ENCODE data around the gene CCL7. TPM values are rescaled to one million over a fixed set of nuclear protein-coding genes. Genes with fewer than 3 reads are reported as not detected.

The CCL7 gene
- total RNA-seq, 1 donor from 2014 or later: not detected

- H3K36me3 ChIP-seq (ENCODE audit: control insufficient read depth, insufficient read depth, low read length): no peaks in the 10 kb centered on the region
- DNase-seq (ENCODE audit: low read depth): no peak
- no peak for TF ChIP-seq CTCF (IDR thresholded peaks at IDR 0.05; ENCODE audit: insufficient read depth, low read length, severe bottlenecking)
- H3K4me3 ChIP-seq (ENCODE audit: low read depth, low read length): no peak overlapping the region
- H3K27me3 ChIP-seq (ENCODE audit: control insufficient read depth, insufficient read depth, low read length): no peaks in the 10 kb centered on the region
- FAIRE-seq: no peak
These were observed 35.4 kb upstream of the CCL7 start for GRCh38 chr17:34234616-34235015.

- no peak overlapping the region for H3K4me3 ChIP-seq (ENCODE audit: low read depth, low read length)
- no peak for DNase-seq (ENCODE audit: low read depth)
- FAIRE-seq: no peak
- H3K27me3 ChIP-seq (ENCODE audit: control insufficient read depth, insufficient read depth, low read length): no peaks in the 10 kb centered on the region
- TF ChIP-seq CTCF (IDR thresholded peaks at IDR 0.05; ENCODE audit: insufficient read depth, low read length, severe bottlenecking): no peak
- no peaks in the 10 kb centered on the region for H3K36me3 ChIP-seq (ENCODE audit: control insufficient read depth, insufficient read depth, low read length)
These were observed 34.5 kb upstream of the CCL7 start for GRCh38 chr17:34235389-34236028.

GRCh38 chr17:34236281-34236892 is 33.6 kb upstream of the CCL7 start:
- Histone ChIP-seq H3K27me3 (ENCODE audit: control insufficient read depth, insufficient read depth, low read length) (no peaks in the 10 kb centered on the region), H3K36me3 (ENCODE audit: control insufficient read depth, insufficient read depth, low read length) (no peaks in the 10 kb centered on the region), H3K4me3 (ENCODE audit: low read depth, low read length) (no peak overlapping the region)
- DNase-seq (ENCODE audit: low read depth) (no peak), FAIRE-seq (no peak)
- no peak for TF ChIP-seq CTCF (IDR thresholded peaks at IDR 0.05; ENCODE audit: insufficient read depth, low read length, severe bottlenecking)

GRCh38 chr17:34237458-34237857 is 32.6 kb upstream of the CCL7 start:
- DNase-seq (ENCODE audit: low read depth) (no peak), FAIRE-seq (no peak)
- no peak overlapping the region for H3K4me3 ChIP-seq (ENCODE audit: low read depth, low read length)
- no peak for TF ChIP-seq CTCF (IDR thresholded peaks at IDR 0.05; ENCODE audit: insufficient read depth, low read length, severe bottlenecking)
- no peaks in the 10 kb centered on the region for H3K27me3 ChIP-seq (ENCODE audit: control insufficient read depth, insufficient read depth, low read length)
- no peaks in the 10 kb centered on the region for H3K36me3 ChIP-seq (ENCODE audit: control insufficient read depth, insufficient read depth, low read length)

GRCh38 chr17:34241062-34241461 is 29.0 kb upstream of the CCL7 start:
- DNase-seq (ENCODE audit: low read depth) (no peak), FAIRE-seq (no peak)
- no peaks in the 10 kb centered on the region for H3K27me3 ChIP-seq (ENCODE audit: control insufficient read depth, insufficient read depth, low read length)
- H3K36me3 ChIP-seq (ENCODE audit: control insufficient read depth, insufficient read depth, low read length): no peaks in the 10 kb centered on the region
- no peak overlapping the region for H3K4me3 ChIP-seq (ENCODE audit: low read depth, low read length)
- no peak for TF ChIP-seq CTCF (IDR thresholded peaks at IDR 0.05; ENCODE audit: insufficient read depth, low read length, severe bottlenecking)
